Thyroid gland (tissue), 4 donors: ENCODE measurements around the gene CABLES2. TPM values are rescaled to one million over a fixed set of nuclear protein-coding genes. Genes with fewer than 3 reads are reported as not detected.

ENCODE experiments used
- DNase-seq, 2 donors: peaks; one replicate each; pipeline ENCODE4 v3.0.0-alpha.2; 2019
- H3K27ac ChIP-seq, 3 donors: fragments of 200-600 bp; sonication (generic); 1 replicate in 2 of 3; 2 replicates in 1 of 3; pipeline ENCODE4 v1.5.1; 2016 to 2019; ENCODE audit warnings: mild to moderate bottlenecking in 1 of 3, moderate library complexity in 1 of 3
- H3K27me3 ChIP-seq: fragments of 200-600 bp; sonication (generic); one replicate; pipeline ENCODE4 v1.5.1; 2019
- H3K36me3 ChIP-seq, 2 donors: fragments of 200-600 bp; sonication (generic); one replicate each; pipeline ENCODE4 v1.5.1; 2016 to 2019
- H3K4me1 ChIP-seq, 2 donors: fragments of 200-600 bp; sonication (generic); one replicate each; pipeline ENCODE4 v1.5.1; 2017 to 2019
- H3K4me3 ChIP-seq, 3 donors: fragments of 200-600 bp; sonication (generic); replicated peaks in 1 of 3; 1 replicate in 2 of 3; 2 replicates in 1 of 3; pipeline ENCODE4 v1.5.1; 2016; ENCODE audit warnings: mild to moderate bottlenecking in 1 of 3
- H3K9me3 ChIP-seq: fragments of 200-600 bp; sonication (generic); one replicate; pipeline ENCODE4 v1.5.1; 2017
- CTCF ChIP-seq, 6 experiments: fragments of 200-600 bp in 3 of 6; fragments of 450-650 bp in 3 of 6; sonication (generic) in 3 of 6; IDR thresholded peaks; one replicate each; pipeline ENCODE4 v1.5.1; 2016 to 2019; ENCODE audit warnings: antibody characterized with exemption in 6 of 6, mild to moderate bottlenecking in 2 of 6, inconsistent platforms in 1 of 6, moderate library complexity in 1 of 6
- POLR2A ChIP-seq, 2 donors: fragments of 450-650 bp; IDR thresholded peaks; one replicate each; pipeline ENCODE4 v1.6.1; 2017; ENCODE audit warnings: antibody characterized with exemption in 2 of 2, mild to moderate bottlenecking in 2 of 2, moderate library complexity in 1 of 2
- WGBS, 2 donors: methylation state at CpG; one replicate each; pipeline ENCODE4 v1.1.5; 2017; 5-methylcytosine and 5-hydroxymethylcytosine counted together
- intact Hi-C: fragments of 100-400 bp; cut with DNase I; formaldehyde crosslinking; loops from one replicate; pipeline ENCODE4 v1.15.1; 2023
- total RNA-seq, 4 donors: library from RNA; depleted of rRNA; stranded (reverse); fragments of >200 nt; gene quantifications; one replicate each; pipeline ENCODE4 v1.2.3, GENCODE V29; 2016

The CABLES2 gene
- total RNA-seq, 4 donors from 2014 or later: 5.8 to 8.5 (median 7.7) TPM

- intact Hi-C loops: no loop called here
- Histone ChIP-seq H3K36me3 (no peaks in the 10 kb centered on the region), H3K27ac (peak overlapping the region; percentile 29 to 84 (median 68)), H3K4me1 (peaks cover 32 to 40% of the 10 kb centered on the region in 2 donors), H3K27me3 (no peaks in the 10 kb centered on the region), H3K4me3 (no peak overlapping the region), H3K9me3 (no peaks in the 10 kb centered on the region)
- DNase-seq: no peak
- TF ChIP-seq POLR2A (IDR thresholded peaks at IDR 0.05) (no peak), CTCF (IDR thresholded peaks at IDR 0.05) (no peak)
- 90 to 91% methylated on average over 6 to 19 of the region's 19 CpGs for WGBS, 2 donors
Observed at GRCh38 chr20:62410746-62411478, 3.8 kb upstream of the CABLES2 start.

GRCh38 chr20:62409931-62410745 lies 3.1 kb upstream of the CABLES2 start:
- Histone ChIP-seq H3K4me3 (no peak overlapping the region), H3K4me1 (peaks cover 36 to 47% of the 10 kb centered on the region in 2 donors), H3K27me3 (no peaks in the 10 kb centered on the region), H3K9me3 (no peaks in the 10 kb centered on the region), H3K36me3 (no peaks in the 10 kb centered on the region), H3K27ac (peak overlapping the region; percentile 29 to 84 (median 68))
- TF ChIP-seq CTCF (IDR thresholded peaks at IDR 0.05) (peak in 5 of 6 experiments; percentile 31 to 71 (median 60)), POLR2A (IDR thresholded peaks at IDR 0.05) (no peak)
- intact Hi-C loops: loop anchor here (5.0 kb wide), 1 partner anchor 173 kb away; the partner anchor contains the start of gene OSBPL2
- peak; percentile 98 for DNase-seq
- WGBS, 2 donors: 7% methylated on average over 12 to 23 of the region's 30 CpGs

- no peaks in the 10 kb centered on the region for H3K36me3 ChIP-seq
- no peaks in the 10 kb centered on the region for H3K27me3 ChIP-seq
- H3K9me3 ChIP-seq: no peaks in the 10 kb centered on the region
- peak overlapping the region; percentile 11 to 84 (median 51) for H3K27ac ChIP-seq
- DNase-seq: no peak
- H3K4me1 ChIP-seq: peaks cover 36 to 47% of the 10 kb centered on the region in 2 donors
- H3K4me3 ChIP-seq: no peak overlapping the region
- no peak for TF ChIP-seq POLR2A (IDR thresholded peaks at IDR 0.05)
- TF ChIP-seq CTCF (IDR thresholded peaks at IDR 0.05): no peak
- intact Hi-C loops: loop anchor here (5.0 kb wide), 1 partner anchor 172 kb away; the partner anchor contains the start of gene OSBPL2
- WGBS, 2 donors: 70 to 78% methylated on average over 10 to 12 of the region's 12 CpGs
Observed at GRCh38 chr20:62409086-62409853, 2.2 kb upstream of the CABLES2 start.

- no peak for DNase-seq
- Histone ChIP-seq H3K4me3 (no peak overlapping the region), H3K36me3 (no peaks in the 10 kb centered on the region), H3K9me3 (no peaks in the 10 kb centered on the region), H3K4me1 (peaks cover 36 to 47% of the 10 kb centered on the region in 2 donors), H3K27me3 (no peaks in the 10 kb centered on the region), H3K27ac (peak overlapping the region in 1 of 3 donors; percentile 84)
- TF ChIP-seq POLR2A (IDR thresholded peaks at IDR 0.05): no peak
- no peak for TF ChIP-seq CTCF (IDR thresholded peaks at IDR 0.05)
- WGBS, 2 donors: 79 to 87% methylated on average over 10 to 12 of the region's 12 CpGs
- intact Hi-C loops: loop anchor here (5.0 kb wide), 1 partner anchor 171 kb away; the partner anchor contains the start of gene OSBPL2
Observed at GRCh38 chr20:62408640-62409039, 1.6 kb upstream of the CABLES2 start.
